ENCODE data around the gene RAF1. TPM values are rescaled to one million over a fixed set of nuclear protein-coding genes. Genes with fewer than 3 reads are reported as not detected.
A peak's percentile ranks its signal among the peaks of the same experiment; 100 is the strongest.
"Not testable (repeated sequence)": the region's sequence is repeated elsewhere in the genome, so short reads cannot be mapped to it uniquely, and the experiment has no call there.

The RAF1 gene
- total RNA-seq, 1 experiment from 2014 or later: 91.4 TPM

DNA sequence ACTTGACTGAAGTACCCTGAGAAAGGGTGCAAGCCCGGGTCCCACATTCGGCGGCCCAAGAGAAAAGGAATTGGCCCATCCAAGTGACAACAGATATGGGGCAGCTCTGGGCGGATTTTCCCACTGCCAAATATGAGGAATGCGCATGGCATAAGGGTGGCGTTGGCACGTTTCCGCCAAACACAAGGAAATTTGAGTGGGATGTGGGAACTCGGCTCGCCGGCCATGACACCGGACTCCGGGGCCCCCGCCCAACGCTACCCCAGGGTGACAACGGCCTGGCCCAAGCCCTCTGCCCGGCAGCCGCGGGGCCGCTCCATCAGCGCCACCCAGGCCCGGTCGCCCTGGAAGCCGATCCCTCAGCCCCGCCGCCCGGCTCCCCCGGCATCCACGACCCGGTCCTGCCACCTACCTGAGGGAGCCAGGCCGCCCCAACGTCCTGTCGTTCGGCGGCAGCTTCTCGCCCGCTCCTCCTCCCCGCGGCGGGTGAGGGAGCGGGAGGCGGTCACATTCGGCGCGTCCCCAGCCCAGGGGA is 449 bp downstream of the RAF1 start:
- Histone ChIP-seq H3K36me3 (peaks cover 9% of the 10 kb centered on the region), H3K4me1 (replicated peaks) (peaks cover 29% of the 10 kb centered on the region), H3K4me3 (peak overlapping the region; percentile 93), H3K9me3 (replicated peaks) (no peaks in the 10 kb centered on the region), H3K27ac (peak overlapping the region; percentile 95), H3K27me3 (replicated peaks) (no peaks in the 10 kb centered on the region)
- DNase-seq (ENCODE audit: low read depth in 1 of 2, low spot score in 2 of 2): peak; percentile 42 to 82

DNA sequence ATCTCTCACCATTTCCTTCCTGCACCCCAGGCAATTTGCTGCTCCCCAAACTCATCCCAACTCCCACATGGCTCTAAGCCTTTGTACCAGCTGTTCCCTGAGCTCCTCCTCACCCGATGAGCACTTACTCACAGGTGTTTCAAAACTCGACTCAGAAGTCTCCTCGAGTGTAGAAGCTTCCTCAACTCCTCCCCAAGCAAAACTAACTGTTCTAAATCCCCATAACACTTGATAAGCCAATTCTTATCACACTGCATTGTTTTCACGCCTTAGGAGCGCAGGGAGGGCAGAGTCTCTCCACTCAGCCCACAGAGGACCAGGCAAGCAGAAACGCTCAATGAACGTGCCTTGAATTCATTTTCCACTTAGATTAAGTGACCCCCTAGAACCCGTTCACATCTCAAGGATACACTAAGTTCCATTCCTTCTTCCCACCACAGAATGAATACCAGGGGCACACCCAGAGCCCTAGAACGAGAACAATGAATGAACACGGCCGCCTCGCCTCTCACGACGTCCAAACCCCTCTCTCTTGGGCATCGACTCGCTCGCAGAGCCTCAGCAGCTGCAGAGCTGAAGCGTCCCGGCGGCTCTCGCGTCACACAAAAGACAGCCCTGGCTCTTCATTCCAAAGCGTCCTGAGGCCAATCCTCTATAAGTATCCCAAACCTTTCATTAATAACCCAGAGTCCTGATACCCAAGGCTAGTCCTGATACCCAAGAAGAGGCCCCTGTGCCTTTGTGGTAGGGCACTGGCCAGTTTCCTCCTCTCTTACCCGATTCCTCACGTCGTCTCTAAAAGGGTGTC is 1.1 kb downstream of the RAF1 start:
- Histone ChIP-seq H3K9me3 (replicated peaks) (no peaks in the 10 kb centered on the region), H3K27ac (peak overlapping the region; percentile 95), H3K27me3 (replicated peaks) (no peaks in the 10 kb centered on the region), H3K4me1 (replicated peaks) (peaks cover 35% of the 10 kb centered on the region), H3K4me3 (peak overlapping the region; percentile 93), H3K36me3 (peaks cover 9% of the 10 kb centered on the region)
- DNase-seq (ENCODE audit: low read depth in 1 of 2, low spot score in 2 of 2): peak; percentile 46 to 47

DNA sequence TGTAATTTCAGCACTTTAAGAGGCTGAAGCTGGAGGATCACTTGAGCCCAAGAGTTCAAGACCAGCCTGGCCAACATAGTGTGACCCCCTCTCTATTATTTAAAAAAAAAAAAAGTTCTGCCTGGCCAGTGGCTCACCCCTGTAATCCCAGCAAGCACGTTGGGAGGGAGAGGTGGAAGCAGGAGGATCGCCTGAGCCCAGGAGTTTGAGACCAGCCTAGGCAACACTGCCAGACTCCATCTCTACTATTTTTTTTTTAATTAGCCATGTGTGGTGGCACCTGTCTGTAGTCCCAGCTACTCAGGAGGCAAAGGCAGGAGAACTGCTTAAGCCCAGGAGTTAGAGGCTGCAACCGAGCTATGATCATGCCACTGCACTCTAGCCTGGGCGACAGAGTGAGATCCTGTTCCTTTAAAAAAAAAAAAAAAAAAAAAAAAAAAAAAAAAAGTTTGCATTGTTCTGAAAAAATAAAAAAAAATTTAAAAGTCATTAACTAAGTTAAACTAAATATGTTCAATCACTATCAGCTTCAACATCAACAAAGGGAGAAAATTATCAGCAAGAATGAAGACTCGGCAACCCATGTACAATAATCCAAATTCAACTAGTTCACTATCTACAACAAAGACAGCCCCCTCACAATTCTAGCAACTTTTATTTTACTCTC is 1.9 kb downstream of the RAF1 start:
- peaks cover 9% of the 10 kb centered on the region for H3K36me3 ChIP-seq
- no peaks in the 10 kb centered on the region for H3K9me3 ChIP-seq (replicated peaks)
- H3K27ac ChIP-seq: no peak overlapping the region
- no peaks in the 10 kb centered on the region for H3K27me3 ChIP-seq (replicated peaks)
- H3K4me3 ChIP-seq: peak overlapping the region; percentile 93
- no peak for DNase-seq (ENCODE audit: low read depth in 1 of 2, low spot score in 2 of 2)
- H3K4me1 ChIP-seq (replicated peaks): peaks cover 36% of the 10 kb centered on the region

DNA sequence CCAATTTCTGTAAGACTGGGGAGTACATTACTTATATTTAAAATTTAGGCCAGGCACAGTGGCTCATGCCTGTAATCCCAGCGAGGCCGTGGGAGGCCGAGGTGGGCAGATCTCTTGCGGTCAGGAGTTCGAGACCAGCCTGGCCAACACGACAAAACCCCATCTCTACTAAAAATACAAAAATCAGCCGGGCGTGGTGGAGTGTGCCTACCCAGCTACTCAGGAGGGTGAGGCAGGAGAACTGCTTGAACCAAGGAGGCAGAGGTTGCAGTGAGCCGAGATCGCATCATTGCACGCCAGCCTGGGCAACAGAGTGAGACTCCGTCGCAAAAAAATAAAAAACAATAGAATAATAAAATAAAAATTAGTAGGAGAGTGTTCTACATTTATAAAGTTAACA is 2.5 kb downstream of the RAF1 start:
- not testable (repeated sequence) for DNase-seq (ENCODE audit: low read depth in 1 of 2, low spot score in 2 of 2); H3K27me3 ChIP-seq (replicated peaks); H3K36me3 ChIP-seq; H3K27ac ChIP-seq; H3K9me3 ChIP-seq (replicated peaks); H3K4me3 ChIP-seq
- H3K4me1 ChIP-seq (replicated peaks): peaks cover 36% of the 10 kb centered on the region

DNA sequence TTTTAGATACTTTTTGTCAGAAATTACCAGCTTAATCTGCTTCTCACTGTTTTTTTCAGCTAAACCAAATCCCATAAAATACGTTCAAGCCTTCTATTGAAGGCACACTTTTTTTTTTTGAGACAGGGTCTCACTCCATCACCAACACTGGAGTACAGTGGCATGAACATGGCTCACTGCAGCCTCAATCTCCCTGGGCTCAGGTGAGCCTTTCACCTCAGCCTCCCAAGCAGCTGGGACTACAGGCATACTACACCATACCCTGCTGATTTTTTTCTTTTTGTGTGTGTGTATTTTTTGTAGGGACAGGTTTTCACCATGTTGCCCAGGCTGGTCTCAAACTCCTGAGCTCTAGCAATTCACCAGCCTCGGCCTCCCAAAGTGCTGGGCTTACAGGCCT is 3.7 kb downstream of the RAF1 start:
- DNase-seq (ENCODE audit: low read depth in 1 of 2, low spot score in 2 of 2): no peak
- Histone ChIP-seq H3K27me3 (replicated peaks) (no peaks in the 10 kb centered on the region), H3K27ac (no peak overlapping the region), H3K36me3 (peaks cover 9% of the 10 kb centered on the region), H3K4me1 (replicated peaks) (peaks cover 36% of the 10 kb centered on the region), H3K9me3 (replicated peaks) (no peaks in the 10 kb centered on the region), H3K4me3 (no peak overlapping the region)

DNA sequence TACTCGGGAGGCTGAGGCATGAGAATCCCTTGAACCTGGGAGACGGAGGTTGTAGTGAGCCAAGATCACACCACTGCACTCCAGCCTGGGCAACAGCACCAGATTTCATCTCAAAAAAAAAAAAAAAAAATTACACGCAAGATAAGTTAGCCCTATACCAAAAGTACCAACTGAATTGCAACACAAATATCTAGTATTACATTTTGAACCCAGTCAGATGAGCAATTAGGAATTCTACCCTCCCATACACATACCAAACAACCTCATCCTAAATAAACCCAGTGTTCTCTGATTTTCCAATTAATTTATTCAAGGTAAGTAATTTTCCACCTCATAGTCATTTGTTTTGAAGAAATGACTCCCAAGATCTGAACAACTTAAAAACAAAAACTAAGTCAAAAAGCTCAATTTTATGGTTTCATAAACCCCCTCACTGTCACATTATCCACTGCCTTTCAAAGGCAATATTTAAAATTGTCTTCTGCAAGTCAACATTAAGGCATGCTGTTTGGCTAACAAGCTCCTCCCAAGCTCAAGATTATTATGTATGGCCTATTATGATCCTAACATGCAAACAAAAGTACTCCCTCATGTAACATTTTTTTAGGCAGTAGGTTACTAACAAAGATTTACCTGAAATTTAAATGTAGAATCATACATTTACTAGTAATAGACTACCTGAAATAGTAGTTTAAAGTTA is 4.5 kb downstream of the RAF1 start:
- Histone ChIP-seq H3K36me3 (peaks cover 9% of the 10 kb centered on the region), H3K9me3 (replicated peaks) (no peaks in the 10 kb centered on the region), H3K4me1 (replicated peaks) (peaks cover 36% of the 10 kb centered on the region), H3K27me3 (replicated peaks) (no peaks in the 10 kb centered on the region), H3K27ac (peak overlapping the region; percentile 62; the same call in 1 of the 2 replicates), H3K4me3 (no peak overlapping the region)
- DNase-seq (ENCODE audit: low read depth in 1 of 2, low spot score in 2 of 2): no peak

DNA sequence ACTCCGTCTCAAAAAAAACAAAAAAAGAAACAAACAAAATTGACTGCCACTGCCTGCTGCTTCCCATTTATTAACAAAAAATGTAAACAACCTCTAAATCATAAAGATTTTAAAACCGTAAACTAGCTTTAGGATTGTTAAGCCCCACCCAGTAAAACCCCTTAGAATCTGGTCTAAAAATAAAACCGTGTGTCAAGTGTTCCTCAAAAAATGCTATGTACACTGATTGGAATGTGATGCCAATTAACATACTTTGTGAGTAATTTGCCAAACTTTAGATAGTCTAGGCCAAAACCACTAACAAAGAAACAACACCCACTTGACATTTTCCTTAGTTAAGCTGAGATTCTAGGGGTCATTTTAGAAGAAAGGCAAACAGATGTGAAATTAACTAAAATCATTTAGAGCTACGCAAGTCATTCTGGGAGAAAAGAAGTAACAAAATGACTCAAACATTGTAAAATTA is 5.3 kb downstream of the RAF1 start:
- Histone ChIP-seq H3K9me3 (replicated peaks) (no peaks in the 10 kb centered on the region), H3K27ac (peak overlapping the region; percentile 62), H3K27me3 (replicated peaks) (no peaks in the 10 kb centered on the region), H3K36me3 (peaks cover 6% of the 10 kb centered on the region), H3K4me3 (no peak overlapping the region), H3K4me1 (replicated peaks) (peaks cover 36% of the 10 kb centered on the region)
- peak in 1 of 2 experiments; percentile 69 for DNase-seq (ENCODE audit: low read depth in 1 of 2, low spot score in 2 of 2)

DNA sequence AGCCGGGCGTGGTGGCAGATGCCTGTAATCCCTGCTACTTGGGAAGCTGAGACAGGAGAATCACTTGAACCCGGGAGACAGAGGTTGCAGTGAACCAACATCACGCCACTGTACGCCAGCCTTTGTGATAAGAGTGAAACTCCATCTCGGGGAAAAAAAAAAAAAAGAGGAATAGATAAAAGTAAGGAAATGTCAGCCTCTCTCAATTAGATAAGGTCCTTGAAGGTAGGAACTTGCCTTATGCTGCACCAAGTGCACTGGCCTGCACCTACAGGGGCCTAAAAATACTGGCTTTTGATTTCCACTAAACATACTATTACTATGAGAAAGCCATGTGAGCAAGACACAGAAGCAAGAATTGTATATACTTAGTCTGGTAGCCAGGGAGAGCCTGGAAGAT is 7.1 kb downstream of the RAF1 start:
- no peak for DNase-seq (ENCODE audit: low read depth in 1 of 2, low spot score in 2 of 2)
- Histone ChIP-seq H3K9me3 (replicated peaks) (no peaks in the 10 kb centered on the region), H3K36me3 (no peaks in the 10 kb centered on the region), H3K4me3 (no peak overlapping the region), H3K27ac (no peak overlapping the region), H3K4me1 (replicated peaks) (peaks cover 31% of the 10 kb centered on the region), H3K27me3 (replicated peaks) (no peaks in the 10 kb centered on the region)

DNA sequence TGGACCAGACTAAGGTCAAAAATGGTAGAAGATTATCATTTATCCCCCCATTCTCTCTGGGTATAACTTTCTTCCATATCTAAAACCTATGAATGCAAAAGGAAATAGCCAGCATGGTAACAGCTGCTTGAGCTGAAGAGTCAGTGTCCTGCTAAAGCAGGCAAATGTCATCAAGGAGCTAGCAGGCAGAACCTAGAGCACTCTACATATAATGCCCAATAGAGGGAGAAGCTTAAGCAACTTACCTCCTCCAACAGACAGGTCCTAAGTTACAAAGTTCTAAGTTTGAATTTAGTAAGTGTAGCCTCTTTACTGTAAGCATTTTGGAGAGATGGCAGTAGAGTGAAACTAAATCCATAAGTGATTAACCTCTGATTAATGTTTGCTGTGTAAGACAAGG is 7.7 kb downstream of the RAF1 start:
- H3K36me3 ChIP-seq: no peaks in the 10 kb centered on the region
- no peaks in the 10 kb centered on the region for H3K27me3 ChIP-seq (replicated peaks)
- H3K4me3 ChIP-seq: no peak overlapping the region
- H3K27ac ChIP-seq: no peak overlapping the region
- no peak for DNase-seq (ENCODE audit: low read depth in 1 of 2, low spot score in 2 of 2)
- no peaks in the 10 kb centered on the region for H3K9me3 ChIP-seq (replicated peaks)
- H3K4me1 ChIP-seq (replicated peaks): peaks cover 31% of the 10 kb centered on the region

DNA sequence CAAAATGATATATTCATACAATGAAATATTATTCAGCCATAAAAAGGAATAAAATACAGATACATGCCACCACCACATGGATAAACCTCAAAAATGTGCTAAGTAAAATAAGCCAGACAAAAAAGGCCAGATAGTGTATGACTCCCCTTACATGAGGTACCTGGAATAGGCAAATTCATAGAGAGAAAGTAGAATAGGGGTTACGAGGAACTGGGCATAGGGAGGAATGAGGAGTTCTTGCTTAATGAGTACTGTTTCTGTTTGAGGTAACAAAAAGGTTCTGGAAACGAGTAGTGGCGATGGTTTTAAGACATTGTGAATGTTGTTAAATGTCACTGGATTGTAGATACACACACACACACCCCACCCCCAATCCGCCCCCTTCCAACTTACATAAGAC is 8.2 kb downstream of the RAF1 start:
- H3K4me3 ChIP-seq: no peak overlapping the region
- no peaks in the 10 kb centered on the region; the same call in 1 of the 2 replicates for H3K36me3 ChIP-seq
- peaks cover 26% of the 10 kb centered on the region for H3K4me1 ChIP-seq (replicated peaks)
- H3K27ac ChIP-seq: no peak overlapping the region
- H3K9me3 ChIP-seq (replicated peaks): no peaks in the 10 kb centered on the region
- DNase-seq (ENCODE audit: low read depth in 1 of 2, low spot score in 2 of 2): no peak
- no peaks in the 10 kb centered on the region for H3K27me3 ChIP-seq (replicated peaks)

DNA sequence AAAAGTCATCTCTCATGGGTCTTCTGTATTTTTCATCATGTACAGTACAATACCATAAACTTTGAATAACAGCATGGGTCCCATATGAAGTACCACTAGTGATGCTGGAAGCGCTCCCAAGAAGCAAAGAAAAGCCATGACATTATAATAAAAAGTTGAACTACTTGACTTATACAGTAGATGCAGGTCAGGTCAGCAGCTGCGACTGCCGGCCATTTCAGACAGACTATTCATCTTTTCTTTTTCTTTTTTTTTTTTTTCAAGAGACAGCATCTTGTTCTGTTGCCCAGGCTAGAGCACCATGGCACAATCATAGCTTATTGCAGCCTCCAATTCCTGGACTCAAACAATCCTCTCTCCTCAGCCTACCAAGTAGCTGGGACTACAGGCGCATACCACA is 10.2 kb downstream of the RAF1 start:
- Histone ChIP-seq H3K4me3 (no peak overlapping the region), H3K9me3 (replicated peaks) (no peaks in the 10 kb centered on the region), H3K27me3 (replicated peaks) (no peaks in the 10 kb centered on the region), H3K4me1 (replicated peaks) (peaks cover 10% of the 10 kb centered on the region), H3K36me3 (peaks cover 3% of the 10 kb centered on the region; the same call in 1 of the 2 replicates), H3K27ac (no peak overlapping the region)
- DNase-seq (ENCODE audit: low read depth in 1 of 2, low spot score in 2 of 2): no peak

DNA sequence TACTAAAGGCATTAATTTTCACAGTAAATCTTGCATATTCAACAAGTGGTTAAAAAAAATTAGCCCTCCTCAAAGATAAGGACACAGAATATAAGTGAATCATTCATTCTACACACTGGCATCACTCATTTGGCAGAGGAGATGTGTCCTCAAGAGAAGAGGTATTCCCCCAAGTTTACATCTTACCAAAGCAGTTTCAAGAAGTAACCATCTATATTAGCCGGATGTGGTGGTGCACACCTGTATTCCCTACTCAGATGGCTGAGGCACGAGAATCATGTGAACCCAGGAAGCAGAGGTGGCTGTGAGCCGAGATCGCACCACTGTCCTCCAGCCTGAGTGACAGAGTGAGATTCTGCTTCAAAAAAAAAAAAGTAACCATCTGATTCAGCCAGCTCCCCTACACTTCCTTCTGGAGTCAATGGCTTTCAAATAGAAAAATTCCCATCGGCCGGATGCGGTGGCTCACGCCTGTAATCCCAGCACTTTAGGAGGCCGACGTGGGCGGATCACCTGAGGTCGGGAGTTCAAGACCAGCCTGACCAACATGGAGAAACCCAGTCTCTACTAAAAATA is 15.4 kb downstream of the RAF1 start:
- H3K27ac ChIP-seq: no peak overlapping the region

DNA sequence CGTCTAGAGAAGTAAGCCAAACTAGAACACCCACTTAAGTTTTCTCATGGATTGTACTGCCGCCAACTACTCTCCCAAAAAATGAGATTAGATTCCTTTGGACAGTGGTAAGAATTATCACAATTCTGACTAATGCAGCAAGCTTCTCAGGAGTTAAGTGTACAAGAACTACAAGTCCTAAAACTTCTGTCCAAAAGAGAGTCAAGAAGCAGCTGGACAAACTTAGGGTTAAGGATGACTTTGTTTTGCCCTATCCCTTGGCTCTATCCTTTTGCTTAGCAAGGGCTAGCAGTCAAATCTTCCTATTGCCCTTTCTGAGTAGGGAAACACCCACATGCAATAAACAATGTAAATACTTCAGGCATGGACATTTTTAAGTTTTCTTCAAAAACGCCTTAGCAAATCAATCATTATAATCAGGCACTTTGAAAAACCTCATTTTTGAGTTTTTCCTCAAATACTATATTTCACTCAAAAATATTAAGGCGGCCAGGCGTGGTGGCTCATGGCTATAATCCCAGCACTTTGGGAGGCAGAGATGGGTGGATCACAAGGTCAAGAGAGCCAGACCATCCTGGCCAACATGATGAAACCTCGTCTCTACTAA is 19.5 kb downstream of the RAF1 start:
- no peaks in the 10 kb centered on the region for H3K9me3 ChIP-seq (replicated peaks)
- no peak overlapping the region for H3K4me3 ChIP-seq
- H3K27ac ChIP-seq: peak overlapping the region; percentile 21; the same call in 1 of the 2 replicates
- H3K4me1 ChIP-seq (replicated peaks): peaks cover 21% of the 10 kb centered on the region
- H3K27me3 ChIP-seq (replicated peaks): no peaks in the 10 kb centered on the region
- no peak for DNase-seq (ENCODE audit: low read depth in 1 of 2, low spot score in 2 of 2)
- H3K36me3 ChIP-seq: peaks cover 6% of the 10 kb centered on the region; the same call in 1 of the 2 replicates

More for the DNA sequence above, 15.4 kb downstream of the RAF1 start:
- Histone ChIP-seq H3K4me3 (no peak overlapping the region), H3K36me3 (peaks cover 8% of the 10 kb centered on the region; the same call in 1 of the 2 replicates), H3K9me3 (replicated peaks) (no peaks in the 10 kb centered on the region), H3K27me3 (replicated peaks) (no peaks in the 10 kb centered on the region), H3K4me1 (replicated peaks) (peaks cover 14% of the 10 kb centered on the region)
- DNase-seq (ENCODE audit: low read depth in 1 of 2, low spot score in 2 of 2): no peak
